ENCODE results near the gene CEP295NL.

The CEP295NL gene

DNA sequence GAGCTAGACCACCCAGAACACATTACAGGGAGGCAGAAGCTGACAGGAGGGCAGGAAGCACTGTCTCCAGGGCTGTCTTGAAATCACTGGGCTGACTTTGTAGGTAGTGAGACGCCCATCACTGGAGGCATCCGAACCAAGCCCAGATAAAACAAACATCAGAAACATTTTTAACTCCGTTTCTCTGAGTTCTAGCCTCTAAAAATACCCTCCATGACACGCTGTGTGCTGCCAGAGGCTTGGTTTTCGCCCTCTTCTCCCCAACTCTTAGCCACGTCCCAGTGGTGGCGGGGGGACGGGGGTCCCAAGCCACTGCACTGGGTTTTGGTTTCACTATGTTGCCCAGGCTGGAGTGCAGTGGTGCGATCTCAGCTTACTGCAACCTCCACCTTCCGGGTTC lies 1.2 kb downstream of the CEP295NL start:
- Histone ChIP-seq H2AFZ (ENCODE audit: low read length) (no peak overlapping the region), H3K9me3 (replicated peaks; ENCODE audit: insufficient read depth, low read length) (no peaks in the 10 kb centered on the region), H3K9ac (ENCODE audit: low read length) (no peak overlapping the region), H3F3A (ENCODE audit: insufficient read depth, low read length) (no peaks in the 10 kb centered on the region), H4K20me1 (ENCODE audit: insufficient read depth, low read length) (peaks cover 10% of the 10 kb centered on the region; the same call in 1 of the 2 replicates), H3K4me2 (ENCODE audit: low read depth, low read length) (no peak overlapping the region), H3K9me2 (replicated peaks; ENCODE audit: insufficient read depth, low read length) (no peaks in the 10 kb centered on the region), H3K79me2 (ENCODE audit: low read length) (peaks cover 100% of the 10 kb centered on the region), H3K27me3 (replicated peaks; ENCODE audit: insufficient read depth, low read length) (no peaks in the 10 kb centered on the region), H3K4me1 (ENCODE audit: low read length) (no peaks in the 10 kb centered on the region), H3K27ac (ENCODE audit: low read length) (no peak overlapping the region), H3K36me3 (replicated peaks; ENCODE audit: insufficient read depth, low read length) (peaks cover 4% of the 10 kb centered on the region; the same call in 1 of the 2 replicates), H3K4me3 (ENCODE audit: low read length) (no peak overlapping the region)
- no peak for DNase-seq
- TF ChIP-seq EZH2 (optimal IDR thresholded peaks at IDR 0.05; ENCODE audit: low read depth, low read length) = no peak
- TF ChIP-seq, protein P1, sequence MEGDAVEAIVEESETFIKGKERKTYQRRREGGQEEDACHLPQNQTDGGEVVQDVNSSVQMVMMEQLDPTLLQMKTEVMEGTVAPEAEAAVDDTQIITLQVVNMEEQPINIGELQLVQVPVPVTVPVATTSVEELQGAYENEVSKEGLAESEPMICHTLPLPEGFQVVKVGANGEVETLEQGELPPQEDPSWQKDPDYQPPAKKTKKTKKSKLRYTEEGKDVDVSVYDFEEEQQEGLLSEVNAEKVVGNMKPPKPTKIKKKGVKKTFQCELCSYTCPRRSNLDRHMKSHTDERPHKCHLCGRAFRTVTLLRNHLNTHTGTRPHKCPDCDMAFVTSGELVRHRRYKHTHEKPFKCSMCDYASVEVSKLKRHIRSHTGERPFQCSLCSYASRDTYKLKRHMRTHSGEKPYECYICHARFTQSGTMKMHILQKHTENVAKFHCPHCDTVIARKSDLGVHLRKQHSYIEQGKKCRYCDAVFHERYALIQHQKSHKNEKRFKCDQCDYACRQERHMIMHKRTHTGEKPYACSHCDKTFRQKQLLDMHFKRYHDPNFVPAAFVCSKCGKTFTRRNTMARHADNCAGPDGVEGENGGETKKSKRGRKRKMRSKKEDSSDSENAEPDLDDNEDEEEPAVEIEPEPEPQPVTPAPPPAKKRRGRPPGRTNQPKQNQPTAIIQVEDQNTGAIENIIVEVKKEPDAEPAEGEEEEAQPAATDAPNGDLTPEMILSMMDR (IDR thresholded peaks at IDR 0.05; ENCODE audit: low read length) = no peak

DNA sequence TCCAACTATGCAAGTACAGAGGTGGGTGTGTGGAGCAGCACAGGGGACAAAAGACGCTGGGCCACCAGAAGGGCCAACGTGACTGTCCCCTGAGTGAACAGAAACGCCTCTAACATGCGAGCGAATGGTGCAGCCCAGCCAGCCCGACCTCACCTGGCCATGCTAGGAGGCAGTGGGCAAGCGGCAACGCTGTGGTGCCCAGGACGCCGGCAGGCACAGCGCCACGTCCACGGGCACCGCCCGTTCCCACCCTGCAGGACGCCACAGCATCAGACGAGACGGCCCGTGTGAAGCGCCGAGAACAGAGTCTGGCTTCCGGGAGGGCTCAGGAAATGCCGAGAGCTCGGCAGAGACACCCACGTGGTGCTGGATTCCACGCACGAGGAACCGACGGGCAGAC lies 2.2 kb downstream of the CEP295NL start:
- peaks cover 10% of the 10 kb centered on the region; the same call in 1 of the 2 replicates for H4K20me1 ChIP-seq (ENCODE audit: insufficient read depth, low read length)
- H3F3A ChIP-seq (ENCODE audit: insufficient read depth, low read length) = no peaks in the 10 kb centered on the region
- H3K4me3 ChIP-seq (ENCODE audit: low read length) = no peak overlapping the region
- H3K79me2 ChIP-seq (ENCODE audit: low read length) = peaks cover 100% of the 10 kb centered on the region
- no peaks in the 10 kb centered on the region for H3K9me3 ChIP-seq (replicated peaks; ENCODE audit: insufficient read depth, low read length)
- no peak overlapping the region for H2AFZ ChIP-seq (ENCODE audit: low read length)
- no peaks in the 10 kb centered on the region for H3K4me1 ChIP-seq (ENCODE audit: low read length)
- H3K27ac ChIP-seq (ENCODE audit: low read length) = no peak overlapping the region
- TF ChIP-seq EZH2phosphoT487 (IDR thresholded peaks at IDR 0.05; ENCODE audit: low read length) (no peak), EZH2 (optimal IDR thresholded peaks at IDR 0.05; ENCODE audit: low read depth, low read length) (no peak)
- TF ChIP-seq, protein P1 (IDR thresholded peaks at IDR 0.05; ENCODE audit: low read length) = no peak
- no peak overlapping the region for H3K4me2 ChIP-seq (ENCODE audit: low read depth, low read length)
- H3K36me3 ChIP-seq (replicated peaks; ENCODE audit: insufficient read depth, low read length) = peaks cover 4% of the 10 kb centered on the region; the same call in 1 of the 2 replicates
- H3K27me3 ChIP-seq (replicated peaks; ENCODE audit: insufficient read depth, low read length) = no peaks in the 10 kb centered on the region
- no peaks in the 10 kb centered on the region for H3K9me2 ChIP-seq (replicated peaks; ENCODE audit: insufficient read depth, low read length)
- no peak for DNase-seq
- H3K9ac ChIP-seq (ENCODE audit: low read length) = no peak overlapping the region

DNA sequence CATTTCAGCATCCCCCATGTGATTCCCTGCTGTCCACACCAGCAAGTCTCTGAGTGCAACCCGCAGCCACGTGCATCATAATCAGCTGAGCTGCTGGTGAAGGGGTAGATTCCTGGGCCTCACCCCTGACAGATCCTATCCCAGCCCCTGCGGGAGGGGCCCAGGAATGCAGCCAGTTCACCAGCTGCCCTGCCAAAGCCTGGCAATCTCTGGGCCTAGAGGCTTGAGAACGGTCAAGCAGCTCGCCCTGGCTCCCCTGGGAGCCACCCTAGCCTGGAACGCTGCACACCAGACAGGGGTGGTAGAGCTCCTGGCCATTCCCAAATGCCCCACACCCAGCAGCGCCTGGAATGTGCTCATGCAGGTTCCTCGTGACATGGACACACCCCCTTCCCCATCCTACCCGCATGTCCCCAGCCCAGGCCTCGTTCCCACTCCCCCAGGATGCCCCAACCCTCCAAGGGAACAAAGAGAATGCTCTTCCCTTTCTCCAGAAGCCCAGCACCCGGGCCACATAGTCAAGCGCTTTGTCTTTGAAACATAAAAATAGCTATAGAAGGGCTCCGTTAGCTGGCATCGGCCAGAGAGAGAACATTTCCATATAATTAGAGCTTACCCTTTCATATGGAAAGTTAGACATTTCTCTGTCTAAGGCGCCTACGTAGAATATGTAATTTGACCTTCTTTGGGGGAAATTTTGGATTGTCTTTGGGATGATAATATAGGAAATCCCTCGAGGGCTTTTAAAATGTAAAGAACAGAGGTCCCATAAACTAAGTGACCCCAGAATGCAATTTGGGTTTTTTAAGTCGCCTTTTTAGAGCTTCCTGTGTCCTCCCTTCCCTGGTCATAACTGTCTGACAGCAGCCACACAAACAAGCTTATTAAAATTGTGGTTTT lies 3.4 kb downstream of the CEP295NL start:
- H3K9ac ChIP-seq (ENCODE audit: low read length) = no peak overlapping the region
- H3K4me2 ChIP-seq (ENCODE audit: low read depth, low read length) = no peak overlapping the region
- H3K36me3 ChIP-seq (replicated peaks; ENCODE audit: insufficient read depth, low read length) = peaks cover 4% of the 10 kb centered on the region; the same call in 1 of the 2 replicates
- peaks cover 2% of the 10 kb centered on the region; the same call in 1 of the 2 replicates for H4K20me1 ChIP-seq (ENCODE audit: insufficient read depth, low read length)
- H3K27me3 ChIP-seq (replicated peaks; ENCODE audit: insufficient read depth, low read length) = no peaks in the 10 kb centered on the region
- DNase-seq = no peak
- no peaks in the 10 kb centered on the region for H3F3A ChIP-seq (ENCODE audit: insufficient read depth, low read length)
- no peak overlapping the region for H3K4me3 ChIP-seq (ENCODE audit: low read length)
- no peak for TF ChIP-seq EZH2phosphoT487 (IDR thresholded peaks at IDR 0.05; ENCODE audit: low read length)
- TF ChIP-seq EZH2 (optimal IDR thresholded peaks at IDR 0.05; ENCODE audit: low read depth, low read length) = no peak
- TF ChIP-seq, protein P1 (IDR thresholded peaks at IDR 0.05; ENCODE audit: low read length) = no peak
- H2AFZ ChIP-seq (ENCODE audit: low read length) = no peak overlapping the region
- H3K79me2 ChIP-seq (ENCODE audit: low read length) = peaks cover 100% of the 10 kb centered on the region
- no peaks in the 10 kb centered on the region for H3K9me3 ChIP-seq (replicated peaks; ENCODE audit: insufficient read depth, low read length)
- 0 out of 2 replicates have a peak, but pooled peaks cover 3% of the 10 kb centered on the region for H3K4me1 ChIP-seq (ENCODE audit: low read length)
- no peaks in the 10 kb centered on the region for H3K9me2 ChIP-seq (replicated peaks; ENCODE audit: insufficient read depth, low read length)
- no peak overlapping the region for H3K27ac ChIP-seq (ENCODE audit: low read length)

All from MM.1S (cell line).